ENCODE measurements around the gene FGF5. TPM values are rescaled to one million over a fixed set of nuclear protein-coding genes. Genes with fewer than 3 reads are reported as not detected.

Gene FGF5
- total RNA-seq, 1 experiment from 2014 or later: 0.12 TPM

GRCh38 chr4:80321341-80321740 lies 54.9 kb downstream of the FGF5 start:
- no peak overlapping the region for H3K27ac ChIP-seq
- peaks cover 16% of the 10 kb centered on the region for H3K4me1 ChIP-seq
- H3K4me3 ChIP-seq: no peak overlapping the region
- H3K36me3 ChIP-seq: no peaks in the 10 kb centered on the region
- no peaks in the 10 kb centered on the region for H3K9me3 ChIP-seq (replicated peaks)
- no peaks in the 10 kb centered on the region for H3K27me3 ChIP-seq
- no peak for DNase-seq

- peaks cover 16% of the 10 kb centered on the region for H3K4me1 ChIP-seq
- no peaks in the 10 kb centered on the region for H3K27me3 ChIP-seq
- H3K4me3 ChIP-seq: no peak overlapping the region
- no peak for DNase-seq
- no peak overlapping the region for H3K27ac ChIP-seq
- H3K36me3 ChIP-seq: no peaks in the 10 kb centered on the region
- H3K9me3 ChIP-seq (replicated peaks): no peaks in the 10 kb centered on the region
Observed at GRCh38 chr4:80321776-80322175, 55.3 kb downstream of the FGF5 start.

GRCh38 chr4:80322716-80323115 lies 56.3 kb downstream of the FGF5 start:
- H3K27ac ChIP-seq: no peak overlapping the region
- peaks cover 13% of the 10 kb centered on the region for H3K4me1 ChIP-seq
- DNase-seq: peak in 1 of 2 experiments; percentile 38
- H3K4me3 ChIP-seq: no peak overlapping the region
- no peaks in the 10 kb centered on the region for H3K36me3 ChIP-seq
- H3K27me3 ChIP-seq: no peaks in the 10 kb centered on the region
- H3K9me3 ChIP-seq (replicated peaks): no peaks in the 10 kb centered on the region

GRCh38 chr4:80324171-80324570 lies 57.7 kb downstream of the FGF5 start:
- no peak for DNase-seq
- Histone ChIP-seq H3K27me3 (no peaks in the 10 kb centered on the region), H3K4me3 (no peak overlapping the region), H3K9me3 (replicated peaks) (no peaks in the 10 kb centered on the region), H3K36me3 (no peaks in the 10 kb centered on the region), H3K4me1 (no peaks in the 10 kb centered on the region; the same call in none of the 2 replicates), H3K27ac (no peak overlapping the region)

- Histone ChIP-seq H3K36me3 (no peaks in the 10 kb centered on the region), H3K4me3 (no peak overlapping the region), H3K27ac (no peak overlapping the region), H3K27me3 (no peaks in the 10 kb centered on the region), H3K4me1 (no peaks in the 10 kb centered on the region), H3K9me3 (replicated peaks) (no peaks in the 10 kb centered on the region)
- DNase-seq: no peak
Observed at GRCh38 chr4:80331693-80332092, 65.2 kb downstream of the FGF5 start.

GRCh38 chr4:80333121-80333520 lies 66.7 kb downstream of the FGF5 start:
- Histone ChIP-seq H3K9me3 (replicated peaks) (no peaks in the 10 kb centered on the region), H3K27ac (no peak overlapping the region), H3K36me3 (no peaks in the 10 kb centered on the region), H3K4me1 (no peaks in the 10 kb centered on the region), H3K4me3 (no peak overlapping the region), H3K27me3 (no peaks in the 10 kb centered on the region)
- DNase-seq: no peak

GRCh38 chr4:80334568-80334967 lies 68.1 kb downstream of the FGF5 start:
- DNase-seq: no peak
- Histone ChIP-seq H3K27ac (no peak overlapping the region), H3K4me1 (no peaks in the 10 kb centered on the region), H3K27me3 (no peaks in the 10 kb centered on the region), H3K9me3 (replicated peaks) (no peaks in the 10 kb centered on the region), H3K36me3 (no peaks in the 10 kb centered on the region), H3K4me3 (no peak overlapping the region)

- no peaks in the 10 kb centered on the region for H3K4me1 ChIP-seq
- H3K27ac ChIP-seq: no peak overlapping the region
- no peaks in the 10 kb centered on the region for H3K9me3 ChIP-seq (replicated peaks)
- DNase-seq: no peak
- no peaks in the 10 kb centered on the region for H3K27me3 ChIP-seq
- H3K36me3 ChIP-seq: no peaks in the 10 kb centered on the region
- H3K4me3 ChIP-seq: peak overlapping the region; percentile 66
Observed at GRCh38 chr4:80335226-80335553, 68.7 kb downstream of the FGF5 start.

GRCh38 chr4:80335554-80336358 lies 69.3 kb downstream of the FGF5 start, which contains the start of gene CFAP299:
TSS of gene CFAP299 (plus strand) at chr4:80335730.
- no peak within 1 kb of the TSS for H3K27ac ChIP-seq
- no peaks in the 10 kb centered on the region for H3K4me1 ChIP-seq
- peak; percentile 96 to 98 for DNase-seq
- H3K27me3 ChIP-seq: no peaks in the 10 kb centered on the region
- H3K36me3 ChIP-seq: no peaks in the 10 kb centered on the region
- no peaks in the 10 kb centered on the region for H3K9me3 ChIP-seq (replicated peaks)
- peak within 1 kb of the TSS; percentile 66 for H3K4me3 ChIP-seq

GRCh38 chr4:80336582-80336981 lies 70.1 kb downstream of the FGF5 start:
- no peak overlapping the region for H3K27ac ChIP-seq
- no peak overlapping the region for H3K4me3 ChIP-seq
- no peaks in the 10 kb centered on the region for H3K36me3 ChIP-seq
- H3K4me1 ChIP-seq: no peaks in the 10 kb centered on the region
- H3K9me3 ChIP-seq (replicated peaks): no peaks in the 10 kb centered on the region
- peak; percentile 35 to 61 for DNase-seq
- no peaks in the 10 kb centered on the region for H3K27me3 ChIP-seq

- Histone ChIP-seq H3K9me3 (replicated peaks) (no peaks in the 10 kb centered on the region), H3K4me3 (no peak overlapping the region), H3K36me3 (no peaks in the 10 kb centered on the region), H3K27me3 (no peaks in the 10 kb centered on the region), H3K4me1 (no peaks in the 10 kb centered on the region), H3K27ac (no peak overlapping the region)
- no peak for DNase-seq
Observed at GRCh38 chr4:80340036-80340435, 73.6 kb downstream of the FGF5 start.

Other genes with a start within 250 kb of the FGF5 start
- gene ANTXR2, start 193.4 kb upstream of the FGF5 start, total RNA-seq (2014; rRNA removed; shearing (Covaris generic)): 34.5 and 35.8 TPM in 2 replicates
- 1.5 and 2.5 TPM in 2 replicates for gene PRDM8, start 69.2 kb upstream of the FGF5 start, total RNA-seq (2014; rRNA removed; shearing (Covaris generic))
- gene CFAP299, start 69.1 kb downstream of the FGF5 start, total RNA-seq (2014; rRNA removed; shearing (Covaris generic)): not detected in 2 replicates

Data from SJCRH30 (cell line).